HCT116 (cell line): ENCODE results near the gene HIVEP3. TPM values are rescaled to one million over a fixed set of nuclear protein-coding genes. Genes with fewer than 3 reads are reported as not detected.

Experiments
- ATAC-seq: fragments of 200-7000 bp; cut with Tn5 transposase; 2 replicates; pipeline ENCODE4 v1.9.1; 2020; ENCODE audit warnings: mild to moderate bottlenecking, moderate library complexity
- BruUV-seq: library from RNA; stranded (reverse); fragments of 400-500 nt; replicated peaks from 2 replicates; lab custom pipeline; 2021; lab: Mats Ljungman, UMichigan
- CTCF ChIA-PET: fragments of 300-600 bp; sonication (Branson Sonifier 250); formaldehyde crosslinking; loops from one replicate; lab custom pipeline; 2021; ENCODE audit warnings: antibody characterized with exemption; lab: Charles Lee
- POLR2A ChIA-PET: fragments of 300-600, 350-600 bp; sonication (Branson Sonifier 250); formaldehyde crosslinking; loops from one replicate; lab custom pipeline; 2021; ENCODE audit warnings: antibody characterized with exemption; lab: Charles Lee
- RAD21 ChIA-PET, 2 experiments: fragments of 300-600 bp; sonication (Branson Sonifier 250); formaldehyde crosslinking; loops; one replicate each; lab custom pipeline; 2023; ENCODE audit warnings: low total read pairs in 2 of 2; ENCODE audit not compliant: uncharacterized antibody in 2 of 2, unreplicated experiment in 2 of 2, low non-redundant PET in 1 of 2; lab: Charles Lee
- DNase-seq: peaks from one replicate; pipeline ENCODE4 v3.0.0-alpha.2; 2010; ENCODE audit warnings: low read depth, low spot score
- H2AFZ ChIP-seq: fragments of 200-600 bp; shearing (Covaris generic), sonication (generic); 2 replicates; pipeline ENCODE4 v1.6.1; 2017; ENCODE audit warnings: low read depth, mixed run types, mixed read lengths, antibody characterized with exemption, low read length; ENCODE audit not compliant: poor library complexity, severe bottlenecking
- H3K27ac ChIP-seq: 2 replicates; pipeline ENCODE4 v1.5.1; 2012; ENCODE audit warnings: low read depth, low read length
- H3K27me3 ChIP-seq: fragments of 200-600 bp; sonication (generic); 2 replicates; pipeline ENCODE4 v1.6.1; 2016; ENCODE audit warnings: mixed run types, low read length, mixed read lengths; ENCODE audit not compliant: insufficient read depth
- H3K36me3 ChIP-seq, 2 experiments: fragments of 200-500 bp in 1 of 2; fragments of 200-600 bp in 1 of 2; sonication (Bioruptor generic) in 1 of 2; sonication (generic) in 1 of 2; 2 replicates each; pipeline versions ENCODE4 v1.5.1 to v1.6.1; 2014 to 2016; ENCODE audit warnings: low read length in 2 of 2, inconsistent platforms in 1 of 2, mixed read lengths in 1 of 2, mixed run types in 1 of 2; ENCODE audit not compliant: insufficient read depth in 2 of 2, control insufficient read depth in 1 of 2
- H3K4me1 ChIP-seq, 2 experiments: fragments of 200-600 bp in 1 of 2; sonication (generic) in 1 of 2; 2 replicates each; pipeline versions ENCODE4 v1.5.1 to v1.6.1; 2012 to 2017; ENCODE audit warnings: low read length in 2 of 2, inconsistent platforms in 1 of 2, mild to moderate bottlenecking in 1 of 2, mixed read lengths in 1 of 2, mixed run types in 1 of 2, moderate library complexity in 1 of 2; ENCODE audit not compliant: insufficient read depth in 2 of 2, control insufficient read depth in 1 of 2
- H3K4me2 ChIP-seq: fragments of 200-600 bp; sonication (generic); 2 replicates; pipeline ENCODE4 v1.6.1; 2017; ENCODE audit warnings: mixed run types, low read length, mixed read lengths
- H3K4me3 ChIP-seq, 2 experiments: fragments of 200-600 bp in 1 of 2; sonication (generic) in 1 of 2; replicated peaks in 1 of 2; 2 replicates each; pipeline ENCODE4 v1.5.1; 2011 to 2016; ENCODE audit warnings: low read length in 2 of 2, control low read depth in 1 of 2, low read depth in 1 of 2, mild to moderate bottlenecking in 1 of 2, mixed read lengths in 1 of 2, mixed run types in 1 of 2
- H3K79me2 ChIP-seq: fragments of 200-600 bp; sonication (generic); 2 replicates; pipeline ENCODE4 v1.6.1; 2017; ENCODE audit warnings: mild to moderate bottlenecking, mixed run types, low read length, moderate library complexity, mixed read lengths; ENCODE audit not compliant: insufficient read depth
- H3K9ac ChIP-seq: fragments of 200-600 bp; sonication (generic); 2 replicates; pipeline ENCODE4 v1.6.1; 2016; ENCODE audit warnings: low read length, mixed read lengths
- H3K9me2 ChIP-seq: fragments of 200-600 bp; sonication (generic), shearing (Covaris generic); 2 replicates; pipeline ENCODE4 v1.6.1; 2017; ENCODE audit warnings: mixed run types, mild to moderate bottlenecking, moderate library complexity; ENCODE audit not compliant: insufficient read depth
- H3K9me3 ChIP-seq, 2 experiments: fragments of 200-500 bp in 1 of 2; fragments of 200-600 bp in 1 of 2; sonication (Bioruptor generic) in 1 of 2; sonication (generic) in 1 of 2; 2 replicates each; pipeline ENCODE4 v1.6.1; 2014 to 2017; ENCODE audit warnings: low read length in 2 of 2, mixed read lengths in 2 of 2, inconsistent platforms in 1 of 2, low read depth in 1 of 2, mild to moderate bottlenecking in 1 of 2, mixed run types in 1 of 2, moderate library complexity in 1 of 2; ENCODE audit not compliant: control insufficient read depth in 1 of 2, insufficient read depth in 1 of 2
- H4K20me1 ChIP-seq: fragments of 200-600 bp; sonication (generic), shearing (Covaris generic); 2 replicates; pipeline ENCODE4 v1.6.1; 2017; ENCODE audit warnings: mixed run types, mild to moderate bottlenecking, moderate library complexity; ENCODE audit not compliant: insufficient read depth
- EGR1 ChIP-seq: IDR thresholded peaks from 2 replicates; pipeline ENCODE4 v1.6.1; 2012; ENCODE audit warnings: low read depth
- JUND ChIP-seq: IDR thresholded peaks from 2 replicates; pipeline ENCODE4 v1.6.1; 2012
- POLR2A ChIP-seq: IDR thresholded peaks from 2 replicates; pipeline ENCODE4 v1.7.0; 2011; ENCODE audit warnings: borderline replicate concordance; ENCODE audit not compliant: insufficient read depth, insufficient read length; ENCODE audit errors: extremely low read depth
- RAD21 ChIP-seq: IDR thresholded peaks from 2 replicates; pipeline ENCODE4 v1.6.1; 2012; ENCODE audit warnings: low read depth, mild to moderate bottlenecking
- SIN3A ChIP-seq: IDR thresholded peaks from 2 replicates; pipeline ENCODE4 v1.6.1; 2012; ENCODE audit warnings: low read depth
- SRF ChIP-seq: IDR thresholded peaks from 2 replicates; pipeline ENCODE4 v1.6.1; 2012; ENCODE audit warnings: low read depth
- YY1 ChIP-seq: IDR thresholded peaks from 2 replicates; pipeline ENCODE4 v1.6.1; 2011; ENCODE audit warnings: low read length, low read depth, moderate library complexity, mild to moderate bottlenecking; ENCODE audit not compliant: insufficient replicate concordance; ENCODE audit errors: extremely low read depth
- ZFX ChIP-seq: fragments of 450-650 bp; IDR thresholded peaks from 2 replicates; pipeline ENCODE4 v1.6.1; 2017
- intact Hi-C: fragments of 100-400 bp; cut with micrococcal nuclease; formaldehyde crosslinking; loops from 2 replicates; pipeline ENCODE4 v1.10.0; 2022
- total RNA-seq: library from RNA; stranded (reverse); gene quantifications from one replicate; pipeline ENCODE4 v1.2.1, GENCODE V29; 2021; ENCODE audit not compliant: unreplicated experiment
- TF ChIP-seq, protein P1 (sequence below): IDR thresholded peaks from 2 replicates; pipeline ENCODE4 v1.6.1; 2011; ENCODE audit warnings: mild to moderate bottlenecking, low read length, moderate library complexity; ENCODE audit not compliant: insufficient replicate concordance; ENCODE audit errors: extremely low read depth
- TF ChIP-seq, protein P2 (sequence below), 3 experiments: fragments of 200-600 bp in 1 of 3; sonication (generic) in 1 of 3; IDR thresholded peaks in 2 of 3; conservative IDR thresholded peaks in 1 of 3; 2 replicates each; pipeline ENCODE4 v1.5.1; 2012 to 2017; ENCODE audit warnings: low read depth in 2 of 3, low read length in 2 of 3, antibody characterized with exemption in 1 of 3, borderline replicate concordance in 1 of 3, control low read depth in 1 of 3, mild to moderate bottlenecking in 1 of 3, mixed read lengths in 1 of 3, mixed run types in 1 of 3, moderate library complexity in 1 of 3; ENCODE audit not compliant: insufficient read depth in 1 of 3
- TF ChIP-seq, protein P3 (sequence below): IDR thresholded peaks from 2 replicates; pipeline ENCODE4 v1.6.1; 2012; ENCODE audit warnings: low read depth
- TF ChIP-seq, protein P4 (sequence below): IDR thresholded peaks from 2 replicates; pipeline ENCODE4 v1.6.1; 2012

Gene HIVEP3
- total RNA-seq, 1 experiment from 2014 or later: 7.1 TPM

DNA sequence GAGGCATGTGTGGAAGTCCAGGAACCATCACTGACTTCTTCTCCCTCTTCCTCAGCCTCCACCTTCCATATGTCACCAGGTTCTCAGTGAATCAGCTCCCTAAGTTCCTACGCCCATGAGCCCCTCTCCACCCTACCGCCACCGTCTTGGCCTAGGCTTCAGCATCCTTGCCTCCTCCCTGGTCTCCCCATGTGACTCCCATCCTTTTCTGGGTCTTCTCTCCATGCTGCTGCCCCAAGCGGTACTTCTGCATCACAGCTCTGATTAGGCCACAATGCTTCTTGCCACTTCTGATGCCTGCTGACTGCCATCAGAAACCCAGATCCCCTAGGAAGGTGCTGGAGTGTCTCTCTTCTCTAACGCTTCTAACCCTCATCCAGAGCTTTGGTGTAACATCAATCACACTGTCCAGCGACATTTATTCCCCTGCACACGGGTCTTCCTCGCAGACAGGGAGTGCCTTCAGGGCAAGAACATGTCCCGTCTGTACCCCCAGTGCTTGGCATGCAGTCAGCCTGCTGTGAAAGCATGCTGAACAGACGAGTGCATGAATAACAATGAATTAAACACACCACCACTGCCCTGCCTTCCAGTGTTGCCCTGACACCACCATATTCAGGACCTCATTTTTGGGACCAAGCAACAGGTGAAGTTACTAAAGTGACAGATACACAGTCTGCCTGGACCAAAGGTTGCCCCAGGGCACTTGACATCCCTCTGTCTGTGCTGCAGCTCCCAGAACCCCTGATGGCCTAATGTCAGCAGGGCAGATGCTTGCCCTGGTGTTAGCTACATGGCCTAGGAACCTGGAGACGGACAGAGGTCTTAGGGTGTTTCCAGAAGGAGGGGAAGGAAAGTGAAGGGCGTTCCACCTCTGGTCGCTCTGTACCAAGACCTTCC lies 275.6 kb downstream of the HIVEP3 start:
- BruUV-seq: no TSS peak
- H3K9ac ChIP-seq: no peak overlapping the region
- no peak overlapping the region for H3K4me3 ChIP-seq
- ChIA-PET POLR2A (no interaction called here), CTCF (no interaction called here), RAD21 (no interaction called here)
- DNase-seq (no peak), ATAC-seq (no peak)
- TF ChIP-seq JUND: no peak
- no peak for TF ChIP-seq SIN3A
- TF ChIP-seq, protein P1, sequence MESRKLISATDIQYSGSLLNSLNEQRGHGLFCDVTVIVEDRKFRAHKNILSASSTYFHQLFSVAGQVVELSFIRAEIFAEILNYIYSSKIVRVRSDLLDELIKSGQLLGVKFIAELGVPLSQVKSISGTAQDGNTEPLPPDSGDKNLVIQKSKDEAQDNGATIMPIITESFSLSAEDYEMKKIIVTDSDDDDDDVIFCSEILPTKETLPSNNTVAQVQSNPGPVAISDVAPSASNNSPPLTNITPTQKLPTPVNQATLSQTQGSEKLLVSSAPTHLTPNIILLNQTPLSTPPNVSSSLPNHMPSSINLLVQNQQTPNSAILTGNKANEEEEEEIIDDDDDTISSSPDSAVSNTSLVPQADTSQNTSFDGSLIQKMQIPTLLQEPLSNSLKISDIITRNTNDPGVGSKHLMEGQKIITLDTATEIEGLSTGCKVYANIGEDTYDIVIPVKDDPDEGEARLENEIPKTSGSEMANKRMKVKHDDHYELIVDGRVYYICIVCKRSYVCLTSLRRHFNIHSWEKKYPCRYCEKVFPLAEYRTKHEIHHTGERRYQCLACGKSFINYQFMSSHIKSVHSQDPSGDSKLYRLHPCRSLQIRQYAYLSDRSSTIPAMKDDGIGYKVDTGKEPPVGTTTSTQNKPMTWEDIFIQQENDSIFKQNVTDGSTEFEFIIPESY: no peak
- TF ChIP-seq, protein P2, sequence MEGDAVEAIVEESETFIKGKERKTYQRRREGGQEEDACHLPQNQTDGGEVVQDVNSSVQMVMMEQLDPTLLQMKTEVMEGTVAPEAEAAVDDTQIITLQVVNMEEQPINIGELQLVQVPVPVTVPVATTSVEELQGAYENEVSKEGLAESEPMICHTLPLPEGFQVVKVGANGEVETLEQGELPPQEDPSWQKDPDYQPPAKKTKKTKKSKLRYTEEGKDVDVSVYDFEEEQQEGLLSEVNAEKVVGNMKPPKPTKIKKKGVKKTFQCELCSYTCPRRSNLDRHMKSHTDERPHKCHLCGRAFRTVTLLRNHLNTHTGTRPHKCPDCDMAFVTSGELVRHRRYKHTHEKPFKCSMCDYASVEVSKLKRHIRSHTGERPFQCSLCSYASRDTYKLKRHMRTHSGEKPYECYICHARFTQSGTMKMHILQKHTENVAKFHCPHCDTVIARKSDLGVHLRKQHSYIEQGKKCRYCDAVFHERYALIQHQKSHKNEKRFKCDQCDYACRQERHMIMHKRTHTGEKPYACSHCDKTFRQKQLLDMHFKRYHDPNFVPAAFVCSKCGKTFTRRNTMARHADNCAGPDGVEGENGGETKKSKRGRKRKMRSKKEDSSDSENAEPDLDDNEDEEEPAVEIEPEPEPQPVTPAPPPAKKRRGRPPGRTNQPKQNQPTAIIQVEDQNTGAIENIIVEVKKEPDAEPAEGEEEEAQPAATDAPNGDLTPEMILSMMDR (IDR thresholded peaks at IDR 0.05 in 2 of 3, conservative IDR thresholded peaks at IDR 0.05 in 1 of 3; ENCODE audit: borderline replicate concordance in 1 of 3, insufficient read depth in 1 of 3, low read depth in 2 of 3, low read length in 2 of 3): no peak
- no peak for TF ChIP-seq RAD21
- no peak for TF ChIP-seq SRF
- TF ChIP-seq YY1: no peak
- TF ChIP-seq, protein P3, sequence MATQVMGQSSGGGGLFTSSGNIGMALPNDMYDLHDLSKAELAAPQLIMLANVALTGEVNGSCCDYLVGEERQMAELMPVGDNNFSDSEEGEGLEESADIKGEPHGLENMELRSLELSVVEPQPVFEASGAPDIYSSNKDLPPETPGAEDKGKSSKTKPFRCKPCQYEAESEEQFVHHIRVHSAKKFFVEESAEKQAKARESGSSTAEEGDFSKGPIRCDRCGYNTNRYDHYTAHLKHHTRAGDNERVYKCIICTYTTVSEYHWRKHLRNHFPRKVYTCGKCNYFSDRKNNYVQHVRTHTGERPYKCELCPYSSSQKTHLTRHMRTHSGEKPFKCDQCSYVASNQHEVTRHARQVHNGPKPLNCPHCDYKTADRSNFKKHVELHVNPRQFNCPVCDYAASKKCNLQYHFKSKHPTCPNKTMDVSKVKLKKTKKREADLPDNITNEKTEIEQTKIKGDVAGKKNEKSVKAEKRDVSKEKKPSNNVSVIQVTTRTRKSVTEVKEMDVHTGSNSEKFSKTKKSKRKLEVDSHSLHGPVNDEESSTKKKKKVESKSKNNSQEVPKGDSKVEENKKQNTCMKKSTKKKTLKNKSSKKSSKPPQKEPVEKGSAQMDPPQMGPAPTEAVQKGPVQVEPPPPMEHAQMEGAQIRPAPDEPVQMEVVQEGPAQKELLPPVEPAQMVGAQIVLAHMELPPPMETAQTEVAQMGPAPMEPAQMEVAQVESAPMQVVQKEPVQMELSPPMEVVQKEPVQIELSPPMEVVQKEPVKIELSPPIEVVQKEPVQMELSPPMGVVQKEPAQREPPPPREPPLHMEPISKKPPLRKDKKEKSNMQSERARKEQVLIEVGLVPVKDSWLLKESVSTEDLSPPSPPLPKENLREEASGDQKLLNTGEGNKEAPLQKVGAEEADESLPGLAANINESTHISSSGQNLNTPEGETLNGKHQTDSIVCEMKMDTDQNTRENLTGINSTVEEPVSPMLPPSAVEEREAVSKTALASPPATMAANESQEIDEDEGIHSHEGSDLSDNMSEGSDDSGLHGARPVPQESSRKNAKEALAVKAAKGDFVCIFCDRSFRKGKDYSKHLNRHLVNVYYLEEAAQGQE: no peak
- TF ChIP-seq ZFX: no peak
- no peak for TF ChIP-seq EGR1
- TF ChIP-seq, protein P4, sequence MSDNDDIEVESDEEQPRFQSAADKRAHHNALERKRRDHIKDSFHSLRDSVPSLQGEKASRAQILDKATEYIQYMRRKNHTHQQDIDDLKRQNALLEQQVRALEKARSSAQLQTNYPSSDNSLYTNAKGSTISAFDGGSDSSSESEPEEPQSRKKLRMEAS: no peak
- no peak for TF ChIP-seq POLR2A
- H3K27ac ChIP-seq: no peak overlapping the region
- intact Hi-C loops: no loop called here
- H3K4me2 ChIP-seq: no peak overlapping the region
- H3K79me2 ChIP-seq: no peaks in the 10 kb centered on the region
- no peaks in the 10 kb centered on the region for H3K27me3 ChIP-seq
- no peaks in the 10 kb centered on the region for H4K20me1 ChIP-seq
- no peak overlapping the region for H2AFZ ChIP-seq
- H3K36me3 ChIP-seq: no peaks in the 10 kb centered on the region
- H3K4me1 ChIP-seq: peaks cover 0 to 11% of the 10 kb centered on the region in 2 experiments; a peak in 1 of 4 replicates
- no peaks in the 10 kb centered on the region for H3K9me2 ChIP-seq
- no peaks in the 10 kb centered on the region for H3K9me3 ChIP-seq
